ENCODE measurements around the gene SMAD3. TPM values are rescaled to one million over a fixed set of nuclear protein-coding genes. Genes with fewer than 3 reads are reported as not detected.

SMAD3 gene
- total RNA-seq, 1 experiment from 2014 or later: 89.2 TPM

DNA sequence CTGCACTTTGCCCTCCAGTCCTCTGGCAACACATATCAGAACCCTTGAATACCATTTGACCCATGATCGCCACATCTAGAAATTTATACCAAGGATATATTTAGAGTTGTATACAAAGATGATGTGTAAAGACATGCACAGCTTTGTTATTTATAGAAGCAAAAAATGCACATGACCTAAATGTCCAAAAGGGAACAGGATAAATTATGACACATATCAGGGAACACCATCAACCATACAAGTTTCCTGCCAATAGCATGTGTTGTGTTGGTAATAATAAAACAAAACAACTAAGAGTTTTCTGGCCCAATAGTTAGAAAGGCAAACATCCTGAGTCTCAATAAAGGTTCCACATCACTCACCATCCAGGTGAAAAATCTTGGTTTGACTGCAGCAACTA, 137.6 kb downstream of the SMAD3 start:
- Histone ChIP-seq H2AFZ (ENCODE audit: low read depth, low read length, poor library complexity, severe bottlenecking) (no peak overlapping the region), H3K27ac (ENCODE audit: low read depth, low read length) (no peak overlapping the region), H3K9me3 (ENCODE audit: control insufficient read depth in 1 of 2, insufficient read depth in 1 of 2, low read depth in 1 of 2, low read length in 2 of 2) (no peaks in the 10 kb centered on the region), H3K4me3 (replicated peaks in 1 of 2; ENCODE audit: low read depth in 1 of 2, low read length in 2 of 2) (no peak overlapping the region), H3K27me3 (ENCODE audit: insufficient read depth, low read length) (no peaks in the 10 kb centered on the region), H3K9ac (ENCODE audit: low read length) (no peak overlapping the region), H3K79me2 (ENCODE audit: insufficient read depth, low read length) (no peaks in the 10 kb centered on the region), H3K4me2 (ENCODE audit: low read length) (no peak overlapping the region), H3K4me1 (ENCODE audit: control insufficient read depth in 1 of 2, insufficient read depth in 2 of 2, low read length in 2 of 2) (no peaks in the 10 kb centered on the region), H4K20me1 (ENCODE audit: insufficient read depth) (no peaks in the 10 kb centered on the region), H3K36me3 (ENCODE audit: control insufficient read depth in 1 of 2, insufficient read depth in 2 of 2, low read length in 2 of 2) (peaks cover 11 to 14% of the 10 kb centered on the region in 2 experiments; a peak in 3 of 4 replicates), H3K9me2 (ENCODE audit: insufficient read depth) (no peaks in the 10 kb centered on the region)
- ChIA-PET RAD21 (ENCODE audit: low non-redundant PET in 1 of 2, low total read pairs in 2 of 2, uncharacterized antibody in 2 of 2, unreplicated experiment in 2 of 2) (no interaction called here), POLR2A (no interaction called here), CTCF (no interaction called here)
- intact Hi-C loops (cut with micrococcal nuclease): no loop called here
- BruUV-seq (replicated peaks): no TSS peak
- ATAC-seq (no peak), DNase-seq (ENCODE audit: low read depth, low spot score) (no peak)
- TF ChIP-seq JUND (IDR thresholded peaks at IDR 0.05): no peak
- no peak for TF ChIP-seq ZNF274 (IDR thresholded peaks at IDR 0.05; ENCODE audit: low read depth, low read length)
- TF ChIP-seq SIN3A (IDR thresholded peaks at IDR 0.05; ENCODE audit: low read depth): no peak
- TF ChIP-seq, protein P1, sequence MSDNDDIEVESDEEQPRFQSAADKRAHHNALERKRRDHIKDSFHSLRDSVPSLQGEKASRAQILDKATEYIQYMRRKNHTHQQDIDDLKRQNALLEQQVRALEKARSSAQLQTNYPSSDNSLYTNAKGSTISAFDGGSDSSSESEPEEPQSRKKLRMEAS (IDR thresholded peaks at IDR 0.05): no peak
- TF ChIP-seq EZH2 (IDR thresholded peaks at IDR 0.05): no peak
- TF ChIP-seq TCF7L2 (IDR thresholded peaks at IDR 0.05; ENCODE audit: borderline replicate concordance, extremely low read depth, insufficient read depth, insufficient read length): no peak
- no peak for TF ChIP-seq SRF (IDR thresholded peaks at IDR 0.05; ENCODE audit: low read depth)
- TF ChIP-seq ELF1 (IDR thresholded peaks at IDR 0.05; ENCODE audit: borderline replicate concordance, low read depth): no peak
- no peak for TF ChIP-seq YY1 (IDR thresholded peaks at IDR 0.05; ENCODE audit: extremely low read depth, insufficient replicate concordance, low read depth, low read length)
- no peak for TF ChIP-seq POLR2A (IDR thresholded peaks at IDR 0.05; ENCODE audit: borderline replicate concordance, extremely low read depth, insufficient read depth, insufficient read length)
- no peak for TF ChIP-seq EZH2phosphoT487 (IDR thresholded peaks at IDR 0.05; ENCODE audit: borderline replicate concordance)
- no peak for TF ChIP-seq CBX3 (IDR thresholded peaks at IDR 0.05; ENCODE audit: low read depth)
- TF ChIP-seq FOSL1 (IDR thresholded peaks at IDR 0.05; ENCODE audit: low read depth): no peak
- TF ChIP-seq SP1 (IDR thresholded peaks at IDR 0.05; ENCODE audit: low read depth): no peak
- no peak for TF ChIP-seq RAD21 (IDR thresholded peaks at IDR 0.05; ENCODE audit: low read depth)
- TF ChIP-seq, protein P2, sequence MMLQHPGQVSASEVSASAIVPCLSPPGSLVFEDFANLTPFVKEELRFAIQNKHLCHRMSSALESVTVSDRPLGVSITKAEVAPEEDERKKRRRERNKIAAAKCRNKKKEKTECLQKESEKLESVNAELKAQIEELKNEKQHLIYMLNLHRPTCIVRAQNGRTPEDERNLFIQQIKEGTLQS (IDR thresholded peaks at IDR 0.05): no peak
- TF ChIP-seq POLR2AphosphoS5 (IDR thresholded peaks at IDR 0.05; ENCODE audit: low read depth, low read length): no peak
- TF ChIP-seq, protein P3, sequence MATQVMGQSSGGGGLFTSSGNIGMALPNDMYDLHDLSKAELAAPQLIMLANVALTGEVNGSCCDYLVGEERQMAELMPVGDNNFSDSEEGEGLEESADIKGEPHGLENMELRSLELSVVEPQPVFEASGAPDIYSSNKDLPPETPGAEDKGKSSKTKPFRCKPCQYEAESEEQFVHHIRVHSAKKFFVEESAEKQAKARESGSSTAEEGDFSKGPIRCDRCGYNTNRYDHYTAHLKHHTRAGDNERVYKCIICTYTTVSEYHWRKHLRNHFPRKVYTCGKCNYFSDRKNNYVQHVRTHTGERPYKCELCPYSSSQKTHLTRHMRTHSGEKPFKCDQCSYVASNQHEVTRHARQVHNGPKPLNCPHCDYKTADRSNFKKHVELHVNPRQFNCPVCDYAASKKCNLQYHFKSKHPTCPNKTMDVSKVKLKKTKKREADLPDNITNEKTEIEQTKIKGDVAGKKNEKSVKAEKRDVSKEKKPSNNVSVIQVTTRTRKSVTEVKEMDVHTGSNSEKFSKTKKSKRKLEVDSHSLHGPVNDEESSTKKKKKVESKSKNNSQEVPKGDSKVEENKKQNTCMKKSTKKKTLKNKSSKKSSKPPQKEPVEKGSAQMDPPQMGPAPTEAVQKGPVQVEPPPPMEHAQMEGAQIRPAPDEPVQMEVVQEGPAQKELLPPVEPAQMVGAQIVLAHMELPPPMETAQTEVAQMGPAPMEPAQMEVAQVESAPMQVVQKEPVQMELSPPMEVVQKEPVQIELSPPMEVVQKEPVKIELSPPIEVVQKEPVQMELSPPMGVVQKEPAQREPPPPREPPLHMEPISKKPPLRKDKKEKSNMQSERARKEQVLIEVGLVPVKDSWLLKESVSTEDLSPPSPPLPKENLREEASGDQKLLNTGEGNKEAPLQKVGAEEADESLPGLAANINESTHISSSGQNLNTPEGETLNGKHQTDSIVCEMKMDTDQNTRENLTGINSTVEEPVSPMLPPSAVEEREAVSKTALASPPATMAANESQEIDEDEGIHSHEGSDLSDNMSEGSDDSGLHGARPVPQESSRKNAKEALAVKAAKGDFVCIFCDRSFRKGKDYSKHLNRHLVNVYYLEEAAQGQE (IDR thresholded peaks at IDR 0.05; ENCODE audit: low read depth): no peak
- TF ChIP-seq EGR1 (IDR thresholded peaks at IDR 0.05; ENCODE audit: low read depth): no peak
- TF ChIP-seq, protein P4, sequence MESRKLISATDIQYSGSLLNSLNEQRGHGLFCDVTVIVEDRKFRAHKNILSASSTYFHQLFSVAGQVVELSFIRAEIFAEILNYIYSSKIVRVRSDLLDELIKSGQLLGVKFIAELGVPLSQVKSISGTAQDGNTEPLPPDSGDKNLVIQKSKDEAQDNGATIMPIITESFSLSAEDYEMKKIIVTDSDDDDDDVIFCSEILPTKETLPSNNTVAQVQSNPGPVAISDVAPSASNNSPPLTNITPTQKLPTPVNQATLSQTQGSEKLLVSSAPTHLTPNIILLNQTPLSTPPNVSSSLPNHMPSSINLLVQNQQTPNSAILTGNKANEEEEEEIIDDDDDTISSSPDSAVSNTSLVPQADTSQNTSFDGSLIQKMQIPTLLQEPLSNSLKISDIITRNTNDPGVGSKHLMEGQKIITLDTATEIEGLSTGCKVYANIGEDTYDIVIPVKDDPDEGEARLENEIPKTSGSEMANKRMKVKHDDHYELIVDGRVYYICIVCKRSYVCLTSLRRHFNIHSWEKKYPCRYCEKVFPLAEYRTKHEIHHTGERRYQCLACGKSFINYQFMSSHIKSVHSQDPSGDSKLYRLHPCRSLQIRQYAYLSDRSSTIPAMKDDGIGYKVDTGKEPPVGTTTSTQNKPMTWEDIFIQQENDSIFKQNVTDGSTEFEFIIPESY (IDR thresholded peaks at IDR 0.05; ENCODE audit: extremely low read depth, insufficient replicate concordance, low read length): no peak
